GM23248 (cell line): ENCODE results near the gene AIF1.

ENCODE experiments used
- EZH2 ChIP-seq: fragments of 200-600 bp; sonication (generic); IDR thresholded peaks from 2 replicates; pipeline ENCODE4 v1.6.1; 2018; ENCODE audit warnings: antibody characterized with exemption, mild to moderate bottlenecking; ENCODE audit not compliant: insufficient read depth, poor library complexity, severe bottlenecking
- EZH2phosphoT487 ChIP-seq: fragments of 200-600 bp; sonication (generic); IDR thresholded peaks from 2 replicates; pipeline ENCODE4 v1.6.1; 2018; ENCODE audit warnings: antibody characterized with exemption, moderate library complexity, mild to moderate bottlenecking, low read depth; ENCODE audit not compliant: insufficient read depth

GRCh38 chr6:31645325-31645724 is 30.3 kb downstream of the AIF1 start:
- no peak for TF ChIP-seq EZH2phosphoT487
- TF ChIP-seq EZH2 = no peak
